HG03521 (cell line): ENCODE results near the gene CHRNA7.

ENCODE experiments used
- ATAC-seq: cut with Tn5 transposase; IDR thresholded peaks from one replicate; pipeline ENCODE4 v1.9.1; 2021; ENCODE audit warnings: mild to moderate bottlenecking, moderate library complexity; ENCODE audit not compliant: unreplicated experiment

CHRNA7 gene

GRCh38 chr15:32067115-32067514, 36.8 kb downstream of the CHRNA7 start:
- no peak for ATAC-seq

- ATAC-seq: no peak
Measured at GRCh38 chr15:32089851-32090359, 59.6 kb downstream of the CHRNA7 start.

GRCh38 chr15:32091505-32092380, 61.4 kb downstream of the CHRNA7 start:
- ATAC-seq: no peak

GRCh38 chr15:32096213-32096612, 65.9 kb downstream of the CHRNA7 start:
- no peak for ATAC-seq

- ATAC-seq: no peak
Measured at GRCh38 chr15:32096916-32097617, 66.8 kb downstream of the CHRNA7 start.

- no peak for ATAC-seq
Measured at GRCh38 chr15:32098033-32098432, 67.7 kb downstream of the CHRNA7 start.

GRCh38 chr15:32099097-32099785, 68.9 kb downstream of the CHRNA7 start:
- ATAC-seq: no peak

GRCh38 chr15:32099956-32100684, 69.8 kb downstream of the CHRNA7 start:
- ATAC-seq: no peak

- no peak for ATAC-seq
Measured at GRCh38 chr15:32104061-32104995, 74.0 kb downstream of the CHRNA7 start.

- no peak for ATAC-seq
Measured at GRCh38 chr15:32105258-32106241, 75.2 kb downstream of the CHRNA7 start.

GRCh38 chr15:32106401-32107381, 76.4 kb downstream of the CHRNA7 start:
- ATAC-seq: no peak

GRCh38 chr15:32107477-32108080, 77.3 kb downstream of the CHRNA7 start:
- no peak for ATAC-seq

- no peak for ATAC-seq
Measured at GRCh38 chr15:32108661-32109060, 78.3 kb downstream of the CHRNA7 start.

GRCh38 chr15:32112101-32112500, 81.8 kb downstream of the CHRNA7 start:
- ATAC-seq: no peak

GRCh38 chr15:32113224-32113623, 82.9 kb downstream of the CHRNA7 start:
- ATAC-seq: no peak

- ATAC-seq: no peak
Measured at GRCh38 chr15:32117122-32117521, 86.8 kb downstream of the CHRNA7 start.

GRCh38 chr15:32119286-32119685, 89.0 kb downstream of the CHRNA7 start:
- no peak for ATAC-seq
